ENCODE data around the gene ZNF655.

- no peak for TF ChIP-seq CTCF (conservative IDR thresholded peaks at IDR 0.05; ENCODE audit: low read depth, low read length)
- TF ChIP-seq RAD21 (IDR thresholded peaks at IDR 0.05; ENCODE audit: low read length) = no peak
- TF ChIP-seq SMC3 (IDR thresholded peaks at IDR 0.05; ENCODE audit: low read depth, low read length) = no peak
- no peak for TF ChIP-seq CEBPB (IDR thresholded peaks at IDR 0.05; ENCODE audit: low read depth, low read length)
- TF ChIP-seq POLR2A (IDR thresholded peaks at IDR 0.05; ENCODE audit: low read depth, low read length) = no peak
Measured at GRCh38 chr7:99561737-99562051, 3.3 kb downstream of the ZNF655 start.

Data from IMR-90 (cell line).